ENCODE data around the gene RIBC2.
"Not testable (repeated sequence)": the region's sequence is repeated elsewhere in the genome, so short reads cannot be mapped to it uniquely, and the experiment has no call there.

The RIBC2 gene

GRCh38 chr22:45425531-45426265 lies 12.2 kb downstream of the RIBC2 start:
- DNase-seq, result no peak

GRCh38 chr22:45426387-45426786 lies 12.9 kb downstream of the RIBC2 start:
- no peak for DNase-seq

GRCh38 chr22:45427114-45427513 lies 13.6 kb downstream of the RIBC2 start:
- no peak for DNase-seq

- DNase-seq, result no peak
These were observed 15.2 kb downstream of the RIBC2 start for GRCh38 chr22:45428391-45429385.

GRCh38 chr22:45429424-45429823 lies 15.9 kb downstream of the RIBC2 start:
- no peak for DNase-seq

GRCh38 chr22:45429981-45430775 lies 16.7 kb downstream of the RIBC2 start:
- no peak for DNase-seq

- DNase-seq, result no peak
These were observed 17.4 kb downstream of the RIBC2 start for GRCh38 chr22:45430871-45431270.

- no peak for DNase-seq
These were observed 21.5 kb downstream of the RIBC2 start for GRCh38 chr22:45434981-45435380.

GRCh38 chr22:45435544-45436139 lies 22.1 kb downstream of the RIBC2 start:
- no peak for DNase-seq

GRCh38 chr22:45436871-45437517 lies 23.5 kb downstream of the RIBC2 start:
- not testable (repeated sequence) for DNase-seq

- no peak for DNase-seq
These were observed 24.8 kb downstream of the RIBC2 start for GRCh38 chr22:45438336-45438735.

GRCh38 chr22:45440688-45441087 lies 27.2 kb downstream of the RIBC2 start:
- not testable (repeated sequence) for DNase-seq

GRCh38 chr22:45441138-45441537 lies 27.6 kb downstream of the RIBC2 start:
- DNase-seq, result no peak

- DNase-seq, result no peak
These were observed 28.6 kb downstream of the RIBC2 start for GRCh38 chr22:45442116-45442515.

GRCh38 chr22:45444168-45444567 lies 30.7 kb downstream of the RIBC2 start:
- DNase-seq, result no peak

GRCh38 chr22:45445031-45445710 lies 31.7 kb downstream of the RIBC2 start:
- DNase-seq, result no peak

- DNase-seq, result no peak
These were observed 32.7 kb downstream of the RIBC2 start for GRCh38 chr22:45446216-45446615.

GRCh38 chr22:45447596-45447995 lies 34.1 kb downstream of the RIBC2 start:
- not testable (repeated sequence) for DNase-seq

GRCh38 chr22:45448431-45448830 lies 34.9 kb downstream of the RIBC2 start:
- DNase-seq, result no peak

GRCh38 chr22:45449442-45449841 lies 35.9 kb downstream of the RIBC2 start:
- DNase-seq, result not testable (repeated sequence)

GRCh38 chr22:45450101-45450785 lies 36.8 kb downstream of the RIBC2 start:
- DNase-seq, result no peak

Measured in SIG-M5 (cell line).